NT2/D1 (cell line): ENCODE results near the gene ZSCAN21.

Experiments
- YY1 ChIP-seq: IDR thresholded peaks from 2 replicates; pipeline ENCODE4 v1.6.1; 2011; ENCODE audit not compliant: insufficient read length, insufficient read depth
- ZNF274 ChIP-seq: IDR thresholded peaks from 2 replicates; pipeline ENCODE4 v1.6.1; 2011; ENCODE audit warnings: mild to moderate bottlenecking, low read depth, low read length

DNA sequence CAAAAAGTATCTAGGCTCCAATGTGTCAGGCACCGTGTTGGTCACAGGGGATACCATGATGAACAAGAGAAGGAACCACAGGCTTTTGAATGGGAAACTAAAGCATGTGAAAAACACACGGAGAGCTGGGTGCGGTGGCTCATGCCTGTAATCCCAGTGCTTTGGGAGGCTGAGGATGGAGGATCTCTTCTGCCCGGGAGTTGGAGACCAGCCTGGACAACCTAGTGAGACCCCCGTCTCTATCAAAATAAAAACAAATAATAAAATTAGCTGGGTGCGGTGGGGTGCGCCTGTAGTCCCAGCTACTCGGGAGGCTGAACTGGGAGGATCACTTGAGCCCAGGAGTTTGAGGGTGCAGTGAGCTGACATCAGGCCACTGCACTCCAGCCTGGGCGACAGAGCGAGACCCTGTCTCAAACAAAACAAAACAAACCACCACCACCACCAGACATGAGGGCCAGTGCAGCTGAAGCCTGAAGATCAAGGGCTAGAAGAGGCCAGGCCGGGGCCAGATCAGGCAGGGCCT is 38.6 kb downstream of the ZSCAN21 start:
- TF ChIP-seq ZNF274 = no peak
- TF ChIP-seq YY1 = no peak
